GM18873 (cell line): ENCODE measurements around the gene PRXL2A.
"Not testable (repeated sequence)": the region's sequence is repeated elsewhere in the genome, so short reads cannot be mapped to it uniquely, and the experiment has no call there.

Source experiments
- ATAC-seq: cut with Tn5 transposase; IDR thresholded peaks from one replicate; pipeline ENCODE4 v1.9.1; 2021; ENCODE audit warnings: mild to moderate bottlenecking, moderate library complexity, moderate number of reproducible peaks; ENCODE audit not compliant: unreplicated experiment, low FRiP score

Gene PRXL2A

DNA sequence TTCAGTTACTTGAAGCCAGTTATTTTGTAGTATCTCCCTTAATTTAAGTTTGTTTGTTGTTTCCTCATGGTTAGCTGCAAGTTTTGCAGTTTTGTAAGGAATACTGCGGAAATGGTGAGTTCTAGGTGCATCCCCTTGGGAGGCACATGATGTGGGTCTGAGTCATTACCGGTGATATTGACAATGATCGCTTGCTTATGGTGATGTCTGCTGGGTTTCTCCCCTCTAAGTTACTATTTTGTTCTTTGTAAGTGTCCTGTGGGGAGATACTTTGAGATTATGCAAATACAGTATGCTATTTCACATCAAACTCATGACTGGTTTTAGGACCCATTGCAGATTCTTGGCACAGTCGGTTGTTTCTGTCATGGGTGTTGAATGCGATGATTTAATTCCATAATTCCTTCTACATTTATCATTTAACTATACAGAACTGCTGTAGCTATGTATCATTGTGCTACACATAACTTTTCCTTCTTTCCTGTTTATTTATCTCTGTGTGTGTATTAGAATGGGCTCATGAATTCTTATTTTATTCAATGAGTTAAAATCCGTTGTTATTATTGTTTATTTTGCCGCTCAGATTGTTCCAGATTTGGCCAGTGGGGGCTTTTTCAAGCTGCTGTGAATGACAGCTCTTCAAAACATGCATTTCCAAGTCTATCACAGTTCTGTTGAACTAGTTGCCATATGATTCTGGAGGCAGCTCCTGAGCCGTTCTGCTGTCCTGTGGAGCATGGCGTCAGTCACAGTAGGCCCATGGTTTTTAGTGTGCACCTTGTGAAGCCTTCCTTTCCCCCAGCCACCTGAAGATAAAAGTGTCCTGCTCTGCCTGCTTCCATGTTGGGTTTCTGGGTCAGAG lies 64.1 kb downstream of the PRXL2A start:
- peak; percentile 99 for ATAC-seq

DNA sequence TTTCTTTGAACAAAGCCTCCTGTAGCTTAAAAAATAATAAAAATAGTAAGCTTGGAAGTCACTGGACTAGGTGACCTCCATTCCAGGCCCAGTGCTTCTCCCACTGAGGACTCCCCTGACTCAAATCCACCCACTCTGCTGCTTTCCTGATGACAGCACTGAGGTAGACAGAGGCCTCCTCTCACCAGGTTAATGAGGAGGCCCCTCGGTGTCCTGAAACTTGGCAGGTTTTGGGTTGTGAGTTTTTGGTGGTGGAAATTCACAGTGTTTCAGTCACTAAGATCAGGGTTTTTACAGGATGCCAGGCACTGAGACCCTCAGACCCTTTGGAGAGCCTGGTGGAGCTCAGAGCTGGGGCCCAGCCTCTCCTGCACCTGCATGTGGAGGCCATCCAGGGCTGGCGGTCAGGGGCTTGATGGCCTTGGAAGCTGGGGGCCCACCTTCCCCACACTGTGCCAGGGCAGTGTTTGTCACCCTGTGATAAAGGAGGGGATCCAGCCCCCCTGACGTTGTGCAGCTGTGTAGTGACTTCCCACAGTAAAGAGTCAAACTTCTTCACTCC lies 64.8 kb downstream of the PRXL2A start:
- ATAC-seq, result no peak

DNA sequence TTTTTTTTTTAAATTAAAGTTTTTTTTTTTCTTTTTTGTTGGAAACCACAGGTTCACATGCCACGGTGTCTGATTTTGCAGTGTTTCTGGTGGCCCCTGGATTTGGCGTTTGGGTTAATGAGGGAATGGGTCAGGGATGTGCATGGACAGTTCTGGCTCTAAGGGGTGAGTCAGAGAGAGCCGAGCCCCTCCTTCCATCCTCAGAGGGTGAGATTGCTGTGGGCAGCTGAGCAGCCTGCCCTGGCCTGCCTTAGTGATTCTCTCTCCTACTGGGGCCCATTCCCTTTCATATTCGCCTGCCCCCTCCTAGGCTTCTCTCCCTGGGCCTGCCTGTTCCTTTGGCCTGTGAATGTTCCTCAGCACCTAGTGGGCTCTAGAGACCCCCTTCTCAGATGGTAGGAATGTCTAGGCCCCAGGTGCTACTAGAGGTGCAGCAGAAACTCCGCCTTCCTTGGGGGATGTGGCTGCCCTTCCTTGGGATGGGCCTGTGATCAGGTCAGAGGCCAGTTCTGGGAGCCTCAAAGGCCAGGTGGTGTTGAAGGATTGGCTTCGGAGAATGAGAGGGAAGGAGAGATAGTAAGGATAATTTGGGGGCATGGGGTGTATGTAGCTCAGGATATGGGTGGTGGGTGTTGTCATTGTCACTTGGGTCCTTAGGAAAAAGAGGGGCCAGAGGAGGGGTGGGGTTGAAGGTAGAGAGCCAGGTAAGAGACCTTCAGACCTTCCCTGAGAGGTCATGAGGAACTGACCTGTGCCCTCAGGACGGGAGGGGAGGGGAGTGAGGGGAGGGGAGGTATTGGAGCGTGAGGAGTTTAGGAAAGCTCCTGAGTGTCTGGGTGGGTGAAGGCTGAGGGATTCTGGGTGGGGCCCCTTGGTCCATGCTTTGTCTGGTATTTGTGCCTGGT lies 65.6 kb downstream of the PRXL2A start:
- no peak for ATAC-seq

DNA sequence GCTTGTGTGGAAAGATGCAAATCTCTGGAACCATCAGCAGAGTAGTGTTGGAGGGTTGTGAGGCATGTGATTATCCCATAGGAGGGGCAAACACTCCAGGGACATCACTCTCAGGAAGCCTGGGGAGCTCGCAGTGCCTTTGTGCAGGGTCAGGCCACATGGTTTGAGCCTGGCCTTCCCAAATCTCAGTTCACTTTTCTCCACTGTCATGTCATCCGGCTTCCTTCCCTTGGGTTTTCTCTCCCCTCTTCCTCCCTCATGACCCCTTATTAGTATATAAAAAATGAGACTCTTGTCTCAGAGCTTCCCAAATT lies 66.2 kb downstream of the PRXL2A start:
- ATAC-seq, result no peak

DNA sequence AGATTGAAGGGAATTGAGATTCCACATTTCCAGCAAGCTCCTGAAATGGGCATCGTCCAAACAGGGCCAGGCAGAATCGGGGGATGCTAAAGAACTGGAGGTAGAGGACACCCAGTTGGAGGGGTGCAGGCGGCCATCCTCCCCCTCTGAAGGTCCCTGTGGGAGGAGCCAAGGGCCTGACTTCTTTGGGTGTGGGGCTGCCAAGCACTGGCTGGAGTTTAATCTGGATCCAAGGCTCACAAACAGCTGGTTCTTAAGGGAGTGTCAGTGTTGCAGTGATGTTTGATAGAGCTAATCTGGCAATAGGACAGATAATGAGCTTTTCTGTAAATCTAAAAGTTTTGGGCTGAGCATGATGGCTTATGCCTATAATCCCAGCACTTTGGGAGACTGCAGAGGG lies 66.6 kb downstream of the PRXL2A start:
- ATAC-seq, result no peak

DNA sequence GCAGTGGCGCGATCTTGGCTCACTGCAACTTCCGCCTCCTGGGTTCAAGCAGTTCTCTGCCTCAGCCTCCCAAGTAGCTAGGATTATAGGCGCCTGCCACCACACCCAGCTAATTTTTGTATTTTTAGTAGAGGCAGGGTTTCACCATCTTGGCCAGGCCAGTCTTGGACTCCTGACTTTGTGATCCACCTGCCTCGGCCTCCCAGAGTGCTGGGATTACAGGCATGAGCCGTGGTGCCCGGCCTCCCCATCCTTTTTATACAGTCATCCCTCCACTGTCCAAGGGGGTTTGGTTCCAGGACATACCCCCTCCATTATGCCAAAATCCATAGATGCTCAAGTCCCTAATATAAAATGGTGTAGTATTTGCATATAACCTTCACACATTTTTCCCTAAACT lies 67.3 kb downstream of the PRXL2A start:
- not testable (repeated sequence) for ATAC-seq

DNA sequence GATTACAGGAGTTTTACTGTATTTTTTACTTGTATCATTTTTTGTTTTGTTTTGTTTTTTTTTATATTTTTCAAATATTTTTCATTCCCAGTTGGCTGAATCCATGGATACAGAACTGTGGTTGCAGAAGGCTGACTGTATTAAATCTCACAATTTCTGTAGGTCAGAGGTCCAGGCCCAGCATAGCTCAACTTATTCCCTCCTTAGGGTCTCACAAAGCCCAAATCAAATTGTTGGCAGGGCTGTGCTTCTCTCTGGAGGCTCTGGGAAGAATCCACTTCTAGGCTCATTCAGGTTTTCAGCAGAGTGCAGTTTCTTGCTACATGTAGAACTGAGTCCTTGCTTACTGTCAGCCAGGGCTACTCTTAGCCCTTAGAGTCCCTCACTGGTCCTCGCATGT lies 68.3 kb downstream of the PRXL2A start:
- no peak for ATAC-seq

DNA sequence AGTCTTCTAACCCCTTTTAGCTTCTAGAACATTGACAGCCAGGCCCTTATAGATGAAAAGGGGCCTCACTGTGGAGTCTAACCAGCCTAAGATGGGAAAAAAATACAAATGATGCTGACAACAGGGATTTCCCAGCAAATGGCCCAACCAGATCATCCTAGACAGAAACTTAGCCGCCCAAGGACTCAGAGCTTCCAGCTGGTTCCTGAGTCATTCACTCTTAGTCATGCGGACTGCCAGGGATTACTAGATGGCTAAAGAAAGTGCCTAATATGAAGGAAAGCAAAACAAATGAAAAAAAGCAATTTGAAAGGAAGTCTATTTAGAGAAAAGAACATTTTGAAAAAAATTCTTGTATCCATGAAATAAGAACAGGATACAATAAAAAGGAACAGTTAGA lies 69.5 kb downstream of the PRXL2A start:
- ATAC-seq, result no peak

DNA sequence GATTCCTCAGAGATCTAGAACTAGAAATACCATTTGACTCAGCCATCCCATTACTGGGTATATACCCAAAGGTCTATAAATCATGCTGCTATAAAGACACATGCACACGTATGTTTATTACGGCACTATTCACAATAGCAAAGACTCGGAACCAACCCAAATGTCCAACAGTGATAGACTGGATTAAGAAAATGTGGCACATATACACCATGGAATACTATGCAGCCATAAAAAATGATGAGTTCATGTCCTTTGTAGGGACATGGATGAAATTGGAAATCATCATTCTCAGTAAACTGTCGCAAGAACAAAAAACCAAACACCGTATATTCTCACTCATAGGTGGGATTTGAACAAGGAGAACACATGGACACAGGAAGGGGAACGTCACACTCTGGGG lies 72.0 kb downstream of the PRXL2A start:
- ATAC-seq, result not testable (repeated sequence)

DNA sequence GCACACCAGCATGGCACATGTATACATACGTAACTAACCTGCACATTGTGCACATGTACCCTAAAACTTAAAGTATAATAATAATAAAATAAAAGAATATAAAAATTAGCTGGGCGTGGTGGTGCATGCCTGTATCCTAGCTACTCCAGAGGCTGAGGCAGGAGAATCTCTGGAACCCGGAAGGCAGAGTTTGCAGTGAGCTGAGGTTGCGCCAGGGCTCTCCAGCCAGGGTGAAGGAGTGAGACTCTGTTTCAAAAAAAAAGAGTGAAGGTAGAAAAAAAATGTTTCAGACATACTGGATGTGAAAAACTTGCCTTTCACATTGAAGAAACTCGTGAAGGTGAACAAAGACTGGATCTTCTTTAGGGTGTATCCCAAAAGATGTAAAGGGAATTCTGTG lies 72.5 kb downstream of the PRXL2A start:
- ATAC-seq, result no peak

DNA sequence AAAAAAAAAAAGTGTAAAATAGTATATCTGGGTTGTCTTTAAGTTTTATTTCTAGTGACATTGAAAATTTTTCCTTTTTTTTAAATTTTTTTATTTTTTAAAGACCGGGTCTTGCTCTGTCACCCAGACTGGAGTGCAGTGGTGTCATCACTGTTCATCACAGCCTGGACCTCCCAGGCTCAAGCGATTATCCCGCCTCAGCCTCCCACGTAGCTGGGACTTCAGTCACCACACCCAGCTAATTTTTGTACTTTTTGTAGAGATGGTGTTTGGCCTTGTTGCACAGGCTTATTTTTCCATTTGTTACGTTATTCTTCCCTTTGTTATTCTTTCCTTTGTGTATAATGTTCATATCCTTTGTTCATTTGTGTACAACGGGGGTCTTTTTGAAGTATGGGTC lies 75.9 kb downstream of the PRXL2A start:
- ATAC-seq, result no peak

DNA sequence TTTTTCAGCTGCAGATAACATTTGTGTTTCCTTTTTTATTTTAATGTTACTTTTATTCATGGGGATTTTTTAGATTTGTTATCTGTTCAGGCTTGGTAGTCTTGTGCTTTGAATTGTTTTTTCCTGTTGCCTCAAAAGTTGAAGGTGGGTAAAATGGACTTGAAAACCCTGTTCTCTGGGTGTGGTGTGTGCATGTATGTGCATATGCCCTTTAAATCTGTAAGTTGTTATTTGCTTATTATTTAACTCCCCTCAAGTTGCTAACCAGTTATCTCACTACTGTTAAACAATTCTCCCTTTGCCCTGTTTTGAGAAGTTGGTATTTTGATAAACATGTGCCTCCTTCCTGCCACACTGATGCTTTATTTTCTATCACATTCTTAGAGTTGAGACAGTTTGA lies 76.3 kb downstream of the PRXL2A start:
- ATAC-seq, result no peak

DNA sequence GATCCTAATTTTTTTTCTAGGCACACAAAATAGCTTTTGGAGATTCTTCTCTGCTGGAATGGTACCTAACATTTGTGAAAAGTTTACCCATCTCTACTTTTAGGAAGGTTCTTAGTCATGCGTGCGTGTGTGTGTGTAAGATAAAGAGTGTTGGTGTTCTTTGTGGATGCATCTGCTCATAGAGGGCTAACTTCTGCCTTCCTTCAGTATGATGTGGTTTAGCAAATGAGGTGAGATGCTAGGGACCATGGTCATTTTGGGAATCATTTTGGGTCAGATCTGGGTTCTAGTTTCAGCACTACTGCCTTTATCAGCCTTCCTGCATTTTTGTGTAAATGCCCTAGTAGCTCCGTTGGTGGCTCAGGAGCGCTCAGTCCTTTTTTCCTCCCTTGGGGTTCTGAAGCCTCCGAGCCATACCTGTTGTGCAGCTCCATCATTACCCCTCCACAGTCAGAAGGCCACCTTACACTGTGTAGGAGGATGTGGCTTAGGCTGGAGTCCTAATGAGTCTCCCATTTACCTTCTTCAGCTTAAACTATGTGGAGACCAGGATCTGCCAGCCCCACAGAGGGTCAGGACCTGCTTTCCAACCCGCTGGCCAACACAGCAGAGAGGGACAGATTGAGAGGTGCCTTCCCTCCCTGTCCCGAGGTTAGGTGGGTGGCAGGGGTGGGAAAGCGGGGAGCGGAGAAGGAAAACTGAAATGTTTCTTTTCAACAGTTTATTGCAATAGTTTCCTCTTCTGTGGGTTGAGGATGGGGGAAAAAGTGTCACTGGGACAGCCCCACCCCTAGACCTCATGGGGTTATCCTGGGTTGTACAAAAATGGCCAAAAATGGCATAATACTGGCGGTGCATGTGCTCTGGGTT lies 77.0 kb downstream of the PRXL2A start:
- ATAC-seq, result no peak

DNA sequence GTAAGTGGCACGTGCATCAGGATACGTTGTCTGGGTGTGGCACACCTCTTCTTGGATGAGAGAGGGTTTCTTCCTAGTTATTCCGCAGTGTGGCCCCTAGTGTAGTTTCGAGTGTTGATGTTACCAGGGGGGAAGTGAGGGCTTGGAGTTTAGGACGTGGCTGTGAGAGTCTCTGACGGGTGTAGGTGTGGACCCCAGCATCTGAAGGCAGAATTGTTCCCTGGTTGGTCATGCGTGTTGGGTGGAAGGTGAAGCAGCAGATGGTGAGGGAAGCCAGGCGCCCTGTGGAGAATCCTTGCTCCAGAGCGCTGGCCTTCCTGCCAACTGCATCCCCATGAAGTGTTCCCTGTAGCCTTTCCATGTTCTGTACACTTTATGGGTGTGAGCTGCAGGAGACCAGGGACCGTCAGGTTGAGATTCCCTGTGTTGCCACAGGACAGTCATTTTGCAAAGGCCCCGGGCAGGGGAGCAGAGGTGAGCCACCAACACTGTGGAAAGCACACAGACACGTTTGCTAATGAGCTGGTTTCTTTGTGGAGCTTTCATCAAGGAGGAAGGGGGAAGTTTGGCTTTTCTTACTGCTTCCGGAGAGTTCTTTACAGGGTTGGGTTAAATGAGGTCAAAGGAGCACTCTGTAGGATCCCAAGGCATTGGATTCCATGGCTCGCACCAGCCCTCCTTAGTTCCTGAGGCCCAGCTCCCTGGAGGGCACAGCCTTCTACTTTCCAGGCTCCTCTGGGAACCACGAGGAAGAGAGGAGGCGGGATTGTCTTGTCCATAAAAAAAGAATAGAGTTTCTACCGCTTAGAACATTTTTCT lies 77.8 kb downstream of the PRXL2A start:
- no peak for ATAC-seq
